B cell (primary cell): Measurements from ENCODE around the gene SPECC1L.
"Not testable (repeated sequence)": the region's sequence is repeated elsewhere in the genome, so short reads cannot be mapped to it uniquely, and the experiment has no call there.

ENCODE experiments used
- CTCF ChIP-seq: fragments of 200-600 bp; IDR thresholded peaks from one replicate; pipeline ENCODE4 v1.8.0; 2022; ENCODE audit warnings: antibody characterized with exemption, mild to moderate bottlenecking
- EZH2 ChIP-seq: IDR thresholded peaks from 2 replicates; pipeline ENCODE4 v1.6.1; 2012; ENCODE audit warnings: borderline replicate concordance, low read depth, mild to moderate bottlenecking, moderate library complexity, low read length; ENCODE audit not compliant: insufficient read depth, poor library complexity, severe bottlenecking

- TF ChIP-seq EZH2, CTCF: not testable (repeated sequence)
These were observed 17.2 kb downstream of the SPECC1L start for GRCh38 chr22:24287801-24288200.
